Measurements from ENCODE around the gene RNH1. TPM values are rescaled to one million over a fixed set of nuclear protein-coding genes. Genes with fewer than 3 reads are reported as not detected.

Gene RNH1
- total and polyA plus RNA-seq, 10 of the 15 experiments (the other 5 are each of a cell fraction or from before 2014, with no cell fraction given), result 2.3 to 162 (median 72.1) TPM

- H3K9me3 ChIP-seq (replicated peaks; ENCODE audit: control insufficient read depth, insufficient read depth, low read length), result no peaks in the 10 kb centered on the region
- no peak overlapping the region for H3K4me3 ChIP-seq
- BruUV-seq (replicated peaks), result no TSS peak
- H3K4me1 ChIP-seq (ENCODE audit: control insufficient read depth, insufficient read depth, low read length), result no peaks in the 10 kb centered on the region
- WGBS (ENCODE audit: insufficient coverage, insufficient replicate concordance, low lambda C conversion rate, missing lambda C conversion rate), result 95% methylated on average over 20 of the region's 22 CpGs
- no peaks in the 10 kb centered on the region for H3K79me2 ChIP-seq (ENCODE audit: control insufficient read depth, insufficient read depth, low read length)
- in situ Hi-C loops (cut with MboI), result no loop called here
- FAIRE-seq, result no peak
- no peak for DNase-seq (ENCODE audit: low read depth, low spot score)
- H4K20me1 ChIP-seq (ENCODE audit: control insufficient read depth, insufficient read depth), result no peaks in the 10 kb centered on the region
- H2AFZ ChIP-seq (ENCODE audit: control insufficient read depth, low read depth, low read length), result no peak overlapping the region
- no peak for ATAC-seq
- H3K9ac ChIP-seq (ENCODE audit: control insufficient read depth, insufficient read depth, low read length), result no peak overlapping the region
- H3K27ac ChIP-seq (ENCODE audit: control insufficient read depth, insufficient read depth), result no peak overlapping the region
- no peaks in the 10 kb centered on the region; a peak in 1 of 4 replicates for H3K36me3 ChIP-seq (ENCODE audit: control insufficient read depth in 2 of 2, insufficient read depth in 2 of 2, low read length in 1 of 2)
- ChIA-PET CTCF (no interaction called here), SMC1A (ENCODE audit: uncharacterized antibody, unreplicated experiment) (no interaction called here), RAD21 (ENCODE audit: unreplicated experiment) (no interaction called here), POLR2A (interaction anchor here (0.6 kb wide), 1 partner anchor 32 kb away, joined by 5 read pairs; no protein-coding TSS in a partner anchor)
- H3K4me2 ChIP-seq (ENCODE audit: control insufficient read depth, insufficient read depth), result no peak overlapping the region
- H3K27me3 ChIP-seq (replicated peaks in 1 of 2; ENCODE audit: control insufficient read depth in 2 of 2, insufficient read depth in 2 of 2, low read length in 1 of 2), result no peaks in the 10 kb centered on the region
- intact Hi-C loops (cut with micrococcal nuclease; ENCODE audit: unreplicated experiment), result no loop called here
- no peak for TF ChIP-seq ETV6 (conservative IDR thresholded peaks at IDR 0.05 in 1 of 2, IDR thresholded peaks at IDR 0.05 in 1 of 2; ENCODE audit: borderline replicate concordance in 1 of 2, low read depth in 1 of 2)
- no peak for TF ChIP-seq ZSCAN29 (IDR thresholded peaks at IDR 0.05)
- TF ChIP-seq FOXM1 (IDR thresholded peaks at IDR 0.05; ENCODE audit: low read depth, low read length), result no peak
- TF ChIP-seq SIN3A (IDR thresholded peaks at IDR 0.05; ENCODE audit: low read depth, low read length), result no peak
- TF ChIP-seq GATAD2B (conservative IDR thresholded peaks at IDR 0.05; ENCODE audit: low read depth), result no peak
- TF ChIP-seq BCL11A (IDR thresholded peaks at IDR 0.05; ENCODE audit: low read depth, low read length), result no peak
- no peak for TF ChIP-seq BHLHE40 (IDR thresholded peaks at IDR 0.05; ENCODE audit: borderline replicate concordance in 1 of 2, low read depth in 2 of 2, low read length in 1 of 2)
- no peak for TF ChIP-seq MTA3 (IDR thresholded peaks at IDR 0.05; ENCODE audit: borderline replicate concordance, low read length)
- no peak for TF ChIP-seq CHD1 (IDR thresholded peaks at IDR 0.05; ENCODE audit: low read depth, low read length)
- no peak for TF ChIP-seq STAT1 (conservative IDR thresholded peaks at IDR 0.05)
- TF ChIP-seq SIX5 (IDR thresholded peaks at IDR 0.05; ENCODE audit: low read depth, low read length, severe bottlenecking), result no peak
- no peak for TF ChIP-seq CEBPB (IDR thresholded peaks at IDR 0.05; ENCODE audit: borderline replicate concordance in 1 of 2, low read depth in 2 of 2, low read length in 2 of 2)
- TF ChIP-seq, protein P1, sequence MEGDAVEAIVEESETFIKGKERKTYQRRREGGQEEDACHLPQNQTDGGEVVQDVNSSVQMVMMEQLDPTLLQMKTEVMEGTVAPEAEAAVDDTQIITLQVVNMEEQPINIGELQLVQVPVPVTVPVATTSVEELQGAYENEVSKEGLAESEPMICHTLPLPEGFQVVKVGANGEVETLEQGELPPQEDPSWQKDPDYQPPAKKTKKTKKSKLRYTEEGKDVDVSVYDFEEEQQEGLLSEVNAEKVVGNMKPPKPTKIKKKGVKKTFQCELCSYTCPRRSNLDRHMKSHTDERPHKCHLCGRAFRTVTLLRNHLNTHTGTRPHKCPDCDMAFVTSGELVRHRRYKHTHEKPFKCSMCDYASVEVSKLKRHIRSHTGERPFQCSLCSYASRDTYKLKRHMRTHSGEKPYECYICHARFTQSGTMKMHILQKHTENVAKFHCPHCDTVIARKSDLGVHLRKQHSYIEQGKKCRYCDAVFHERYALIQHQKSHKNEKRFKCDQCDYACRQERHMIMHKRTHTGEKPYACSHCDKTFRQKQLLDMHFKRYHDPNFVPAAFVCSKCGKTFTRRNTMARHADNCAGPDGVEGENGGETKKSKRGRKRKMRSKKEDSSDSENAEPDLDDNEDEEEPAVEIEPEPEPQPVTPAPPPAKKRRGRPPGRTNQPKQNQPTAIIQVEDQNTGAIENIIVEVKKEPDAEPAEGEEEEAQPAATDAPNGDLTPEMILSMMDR (IDR thresholded peaks at IDR 0.05 in 2 of 3, conservative IDR thresholded peaks at IDR 0.05 in 1 of 3; ENCODE audit: control insufficient read depth in 2 of 3, extremely low read depth in 1 of 3, insufficient read depth in 1 of 3, low read depth in 3 of 3, low read length in 3 of 3), result no peak
- no peak for TF ChIP-seq SP1 (IDR thresholded peaks at IDR 0.05; ENCODE audit: low read depth, low read length)
- TF ChIP-seq LARP7 (IDR thresholded peaks at IDR 0.05), result no peak
- no peak for TF ChIP-seq KDM1A (IDR thresholded peaks at IDR 0.05; ENCODE audit: borderline replicate concordance)
- no peak for TF ChIP-seq RCOR1 (conservative IDR thresholded peaks at IDR 0.05; ENCODE audit: low read depth, low read length)
- TF ChIP-seq, protein P2, sequence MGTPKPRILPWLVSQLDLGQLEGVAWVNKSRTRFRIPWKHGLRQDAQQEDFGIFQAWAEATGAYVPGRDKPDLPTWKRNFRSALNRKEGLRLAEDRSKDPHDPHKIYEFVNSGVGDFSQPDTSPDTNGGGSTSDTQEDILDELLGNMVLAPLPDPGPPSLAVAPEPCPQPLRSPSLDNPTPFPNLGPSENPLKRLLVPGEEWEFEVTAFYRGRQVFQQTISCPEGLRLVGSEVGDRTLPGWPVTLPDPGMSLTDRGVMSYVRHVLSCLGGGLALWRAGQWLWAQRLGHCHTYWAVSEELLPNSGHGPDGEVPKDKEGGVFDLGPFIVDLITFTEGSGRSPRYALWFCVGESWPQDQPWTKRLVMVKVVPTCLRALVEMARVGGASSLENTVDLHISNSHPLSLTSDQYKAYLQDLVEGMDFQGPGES (IDR thresholded peaks at IDR 0.05), result no peak
- no peak for TF ChIP-seq CEBPZ (IDR thresholded peaks at IDR 0.05; ENCODE audit: low read depth, low read length)
Observed at GRCh38 chr11:473962-474785, 32.9 kb downstream of the RNH1 start.
